HL-60 (cell line): Measurements from ENCODE around the gene TMEM130.

Experiments used
- CTCF ChIP-seq: IDR thresholded peaks from one replicate; pipeline ENCODE4 v1.5.1; 2011; ENCODE audit warnings: low read length, control low read depth, inconsistent platforms; ENCODE audit not compliant: insufficient read depth
- POLR2AphosphoS5 ChIP-seq: IDR thresholded peaks from 2 replicates; pipeline ENCODE4 v1.6.1; 2012; ENCODE audit warnings: low read depth
- REST ChIP-seq: IDR thresholded peaks from 2 replicates; pipeline ENCODE4 v1.6.1; 2012; ENCODE audit warnings: low read depth; ENCODE audit not compliant: insufficient replicate concordance

GRCh38 chr7:98834949-98835348, 34.9 kb downstream of the TMEM130 start:
- TF ChIP-seq CTCF (no peak), REST (no peak), POLR2AphosphoS5 (no peak)
